ENCODE data around the gene RALBP1.
"Not testable (repeated sequence)": the region's sequence is repeated elsewhere in the genome, so short reads cannot be mapped to it uniquely, and the experiment has no call there.

Gene RALBP1
- total RNA-seq: 63.2 to 129 (median 87.1) reads per million in 9 experiments

GRCh38 chr18:9474983-9475642 lies at the start of gene RALBP1:
TSS of gene RALBP1 (plus strand) at chr18:9475513. CDS start at chr18:9513046, 37,533 bp downstream.
- Mint-ChIP-seq H3K27me3 (peaks cover 0 to 19% of the 10 kb centered on the region in 2 donors), H3K9me3 (no peaks in the 10 kb centered on the region), H3K36me3 (ENCODE audit: insufficient read depth) (peaks cover 10% of the 10 kb centered on the region), H3K4me3 (peak within 1 kb of the TSS; percentile 95 to 96), H3K27ac (peak within 1 kb of the TSS; percentile 95 to 96), H3K4me1 (ENCODE audit: low read depth in 2 of 2) (peaks cover 21 to 31% of the 10 kb centered on the region in 2 donors)
- ATAC-seq (replicated peaks): peak; percentile 96
- DNase-seq: peak; percentile 96

GRCh38 chr18:9426753-9427152 lies 48.6 kb upstream of the RALBP1 start:
- DNase-seq: no peak
- H3K4me1 Mint-ChIP-seq (ENCODE audit: low read depth in 2 of 2): no peaks in the 10 kb centered on the region
- H3K36me3 Mint-ChIP-seq (ENCODE audit: insufficient read depth): peaks cover under 1% of the 10 kb centered on the region
- H3K4me3 Mint-ChIP-seq: no peak overlapping the region
- ATAC-seq (replicated peaks): no peak
- peaks cover 0 to 7% of the 10 kb centered on the region in 2 donors for H3K27me3 Mint-ChIP-seq
- H3K27ac Mint-ChIP-seq: no peak overlapping the region
- H3K9me3 Mint-ChIP-seq: no peaks in the 10 kb centered on the region

GRCh38 chr18:9428301-9428706 lies 47.0 kb upstream of the RALBP1 start:
- Mint-ChIP-seq H3K36me3 (ENCODE audit: insufficient read depth) (peaks cover 3% of the 10 kb centered on the region), H3K27ac (no peak overlapping the region), H3K9me3 (no peaks in the 10 kb centered on the region), H3K27me3 (peaks cover 2 to 12% of the 10 kb centered on the region in 2 donors), H3K4me1 (ENCODE audit: low read depth in 2 of 2) (no peaks in the 10 kb centered on the region), H3K4me3 (no peak overlapping the region)
- no peak for ATAC-seq (replicated peaks)
- DNase-seq: no peak

DNA sequence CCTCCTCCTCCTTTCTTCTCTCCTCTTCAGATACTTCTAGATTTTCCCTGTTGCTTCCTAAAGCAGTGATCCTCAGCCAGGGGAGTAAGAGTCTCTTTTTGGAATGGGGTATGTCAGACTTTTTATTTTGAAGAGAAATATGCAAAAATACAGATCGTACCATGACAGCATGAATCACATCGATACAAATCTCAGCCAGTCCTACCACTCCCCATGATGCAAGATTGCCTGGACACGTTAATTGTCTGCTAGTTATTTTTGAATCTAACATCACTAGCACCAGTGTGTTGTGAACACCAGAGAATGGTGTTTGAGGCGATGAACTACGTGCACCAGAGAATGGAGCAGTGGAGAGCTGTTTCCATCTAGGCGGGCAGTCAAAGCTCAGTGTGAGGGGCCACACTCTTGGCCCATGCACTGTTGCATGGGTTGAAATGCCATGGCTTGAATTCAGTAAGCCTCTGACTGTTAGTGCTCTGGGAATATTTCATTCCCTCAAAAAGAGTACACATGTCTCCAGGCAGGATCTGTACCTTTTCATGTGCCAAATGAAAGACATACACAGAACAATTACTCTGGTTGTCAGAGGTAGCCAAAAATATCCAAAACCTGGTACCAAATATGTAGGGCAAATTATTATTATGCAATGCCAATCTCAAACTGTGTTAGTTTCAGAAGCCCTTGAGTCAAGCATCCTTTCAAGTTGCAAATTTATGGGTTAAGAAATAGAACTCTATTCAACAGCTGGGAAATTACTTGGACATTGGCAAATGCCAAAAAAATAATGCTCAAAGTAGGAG lies 46.3 kb upstream of the RALBP1 start:
- Mint-ChIP-seq H3K4me3 (no peak overlapping the region), H3K36me3 (ENCODE audit: insufficient read depth) (peaks cover 3% of the 10 kb centered on the region), H3K4me1 (ENCODE audit: low read depth in 2 of 2) (no peaks in the 10 kb centered on the region), H3K9me3 (no peaks in the 10 kb centered on the region), H3K27me3 (peaks cover 7 to 20% of the 10 kb centered on the region in 2 donors), H3K27ac (no peak overlapping the region)
- ATAC-seq (replicated peaks) (no peak), DNase-seq (no peak)

DNA sequence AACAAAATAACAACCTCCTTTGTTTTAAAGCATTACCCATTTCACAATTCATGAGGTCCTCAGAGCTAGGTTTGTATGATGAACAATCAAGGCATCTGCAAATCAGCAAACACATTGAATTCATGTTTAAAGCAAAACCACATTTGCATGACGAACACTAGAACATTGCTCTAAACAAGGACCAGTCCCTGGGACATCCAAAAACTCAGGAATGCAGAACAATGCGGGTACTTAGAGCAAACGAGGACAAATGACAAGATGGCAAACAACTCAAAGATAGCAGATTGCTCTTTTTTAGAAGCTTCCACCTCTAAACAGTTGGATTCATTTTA lies 45.7 kb upstream of the RALBP1 start:
- H3K27me3 Mint-ChIP-seq: peaks cover 11 to 25% of the 10 kb centered on the region in 2 donors
- ATAC-seq (replicated peaks): no peak
- no peak overlapping the region for H3K4me3 Mint-ChIP-seq
- H3K36me3 Mint-ChIP-seq (ENCODE audit: insufficient read depth): peaks cover 3% of the 10 kb centered on the region
- no peaks in the 10 kb centered on the region for H3K9me3 Mint-ChIP-seq
- no peak for DNase-seq
- no peaks in the 10 kb centered on the region for H3K4me1 Mint-ChIP-seq (ENCODE audit: low read depth in 2 of 2)
- H3K27ac Mint-ChIP-seq: no peak overlapping the region

GRCh38 chr18:9430315-9430714 lies 45.0 kb upstream of the RALBP1 start:
- not testable (repeated sequence) for H3K4me1 Mint-ChIP-seq (ENCODE audit: low read depth in 2 of 2); H3K9me3 Mint-ChIP-seq; DNase-seq; H3K27ac Mint-ChIP-seq; ATAC-seq (replicated peaks); H3K4me3 Mint-ChIP-seq; H3K36me3 Mint-ChIP-seq (ENCODE audit: insufficient read depth)
- peaks cover 11 to 26% of the 10 kb centered on the region in 2 donors for H3K27me3 Mint-ChIP-seq

DNA sequence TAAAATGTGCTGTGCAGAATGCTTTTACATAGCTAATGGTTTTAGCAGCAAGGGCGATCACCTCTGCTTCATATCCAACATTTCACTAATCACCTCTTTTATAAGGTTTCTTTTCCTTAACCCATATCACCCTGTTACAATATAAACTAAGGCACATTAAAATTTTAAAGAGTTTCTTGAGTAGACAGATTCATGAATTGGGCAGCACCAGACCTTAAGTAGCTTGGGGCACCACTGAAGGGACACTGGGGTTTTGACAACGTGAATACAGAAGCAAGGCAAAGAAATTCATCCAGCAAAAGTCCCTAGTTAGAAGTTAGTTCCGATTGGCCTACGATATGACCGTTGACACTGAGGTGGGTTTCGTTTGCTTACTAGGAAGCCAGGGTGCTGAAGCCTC lies 44.0 kb upstream of the RALBP1 start:
- Mint-ChIP-seq H3K27ac (no peak overlapping the region), H3K27me3 (peaks cover 11 to 26% of the 10 kb centered on the region in 2 donors), H3K36me3 (ENCODE audit: insufficient read depth) (peaks cover 3% of the 10 kb centered on the region), H3K9me3 (no peaks in the 10 kb centered on the region), H3K4me3 (no peak overlapping the region), H3K4me1 (ENCODE audit: low read depth in 2 of 2) (no peaks in the 10 kb centered on the region)
- DNase-seq: no peak
- no peak for ATAC-seq (replicated peaks)

DNA sequence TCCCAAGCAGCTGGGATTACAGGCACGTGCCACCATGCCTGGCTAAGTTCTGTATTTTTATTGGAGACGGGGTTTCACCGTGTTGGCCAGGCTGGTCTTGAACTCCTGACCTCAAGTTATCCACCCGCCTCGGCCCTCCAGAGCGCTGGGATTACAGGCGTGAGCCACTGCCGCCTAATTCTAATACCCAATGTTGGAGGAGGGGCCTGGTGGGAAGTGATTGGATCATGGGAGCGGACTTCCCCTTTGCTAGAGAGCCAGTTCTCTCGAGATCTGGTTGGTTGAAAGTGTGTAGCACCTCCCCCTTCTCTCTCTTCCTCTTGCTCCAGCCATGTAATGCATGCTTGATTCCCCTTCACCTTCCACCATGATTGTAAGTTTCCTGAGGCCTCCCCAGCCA lies 42.2 kb upstream of the RALBP1 start:
- ATAC-seq (replicated peaks); H3K4me1 Mint-ChIP-seq (ENCODE audit: low read depth in 2 of 2); H3K9me3 Mint-ChIP-seq; H3K36me3 Mint-ChIP-seq (ENCODE audit: insufficient read depth); H3K4me3 Mint-ChIP-seq; DNase-seq; H3K27ac Mint-ChIP-seq: not testable (repeated sequence)
- H3K27me3 Mint-ChIP-seq: peaks cover 11 to 26% of the 10 kb centered on the region in 2 donors

DNA sequence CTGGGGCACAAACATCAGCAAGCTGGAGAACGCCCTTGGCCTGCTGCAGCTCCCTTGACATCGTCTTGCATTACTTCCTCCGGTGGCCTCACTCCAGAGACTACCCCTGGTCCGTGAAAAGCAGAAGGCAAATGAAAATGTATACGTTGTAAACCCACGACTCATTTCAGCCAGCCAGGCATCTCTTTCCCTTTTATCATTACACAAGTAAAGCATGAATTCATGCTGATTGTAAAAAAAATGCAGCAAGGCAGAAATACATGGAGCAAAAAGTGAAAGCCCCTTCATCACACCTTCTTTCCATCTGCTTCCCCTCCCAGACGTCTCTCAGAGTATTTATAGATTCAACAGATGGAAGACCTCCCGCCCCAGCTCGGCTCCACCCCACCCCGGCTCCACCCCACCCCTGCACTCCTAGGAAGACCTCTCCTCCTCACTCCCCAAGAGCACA lies 41.6 kb upstream of the RALBP1 start:
- Mint-ChIP-seq H3K4me3 (no peak overlapping the region), H3K27me3 (peaks cover 11 to 26% of the 10 kb centered on the region in 2 donors), H3K9me3 (no peaks in the 10 kb centered on the region), H3K36me3 (ENCODE audit: insufficient read depth) (peaks cover 3% of the 10 kb centered on the region), H3K4me1 (ENCODE audit: low read depth in 2 of 2) (no peaks in the 10 kb centered on the region), H3K27ac (no peak overlapping the region)
- DNase-seq: no peak
- no peak for ATAC-seq (replicated peaks)

GRCh38 chr18:9434122-9434701 lies 41.1 kb upstream of the RALBP1 start:
- H3K4me3 Mint-ChIP-seq: no peak overlapping the region

GRCh38 chr18:9435041-9435440 lies 40.3 kb upstream of the RALBP1 start:
- no peaks in the 10 kb centered on the region for H3K9me3 Mint-ChIP-seq
- peaks cover 3% of the 10 kb centered on the region for H3K36me3 Mint-ChIP-seq (ENCODE audit: insufficient read depth)
- DNase-seq: no peak
- no peak overlapping the region for H3K4me3 Mint-ChIP-seq
- H3K27ac Mint-ChIP-seq: no peak overlapping the region
- ATAC-seq (replicated peaks): no peak
- peaks cover 11 to 26% of the 10 kb centered on the region in 2 donors for H3K27me3 Mint-ChIP-seq
- H3K4me1 Mint-ChIP-seq (ENCODE audit: low read depth in 2 of 2): no peaks in the 10 kb centered on the region

More at GRCh38 chr18:9434122-9434701, 41.1 kb upstream of the RALBP1 start:
- ATAC-seq (replicated peaks): no peak
- DNase-seq: no peak
- Mint-ChIP-seq H3K9me3 (no peaks in the 10 kb centered on the region), H3K27ac (no peak overlapping the region), H3K4me1 (ENCODE audit: low read depth in 2 of 2) (no peaks in the 10 kb centered on the region), H3K27me3 (peaks cover 11 to 26% of the 10 kb centered on the region in 2 donors), H3K36me3 (ENCODE audit: insufficient read depth) (peaks cover 3% of the 10 kb centered on the region)

- Mint-ChIP-seq H3K4me3 (no peak overlapping the region), H3K36me3 (ENCODE audit: insufficient read depth) (peaks cover 3% of the 10 kb centered on the region), H3K9me3 (no peaks in the 10 kb centered on the region), H3K27ac (no peak overlapping the region), H3K27me3 (peaks cover 11 to 19% of the 10 kb centered on the region in 2 donors), H3K4me1 (ENCODE audit: low read depth in 2 of 2) (no peaks in the 10 kb centered on the region)
- ATAC-seq (replicated peaks) (no peak), DNase-seq (no peak)
Measured at GRCh38 chr18:9436206-9436929, 38.9 kb upstream of the RALBP1 start.

DNA sequence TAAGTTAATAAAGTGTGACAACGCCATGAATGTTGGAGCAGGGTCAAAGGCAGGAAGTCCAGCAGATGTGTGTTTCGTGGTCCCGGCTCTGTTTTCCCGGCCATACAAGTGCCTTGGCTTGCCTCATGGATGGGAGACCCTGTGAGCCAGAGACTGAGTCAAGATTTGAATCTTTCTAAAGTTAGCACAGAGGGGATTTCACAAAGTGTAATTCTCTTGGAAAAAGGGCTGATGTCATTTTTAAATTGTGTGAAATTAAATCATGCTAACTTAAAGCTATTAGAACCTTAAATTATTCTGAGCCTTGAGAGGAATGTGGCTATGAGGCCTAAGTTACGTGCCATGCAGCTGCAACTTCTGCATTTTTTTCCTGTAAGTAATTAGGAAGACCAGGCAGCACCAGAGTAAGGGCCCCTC lies 38.3 kb upstream of the RALBP1 start:
- Mint-ChIP-seq H3K4me3 (no peak overlapping the region), H3K9me3 (no peaks in the 10 kb centered on the region), H3K27me3 (peaks cover 11 to 19% of the 10 kb centered on the region in 2 donors), H3K36me3 (ENCODE audit: insufficient read depth) (peaks cover under 1% of the 10 kb centered on the region), H3K27ac (no peak overlapping the region), H3K4me1 (ENCODE audit: low read depth in 2 of 2) (no peaks in the 10 kb centered on the region)
- ATAC-seq (replicated peaks) (no peak), DNase-seq (no peak)

All from effector memory CD8-positive, alpha-beta T cell (primary cell).